Ishikawa (cell line): Measurements from ENCODE around the gene SLC52A3.

ENCODE experiments used
- CEBPB ChIP-seq: IDR thresholded peaks from 2 replicates; pipeline ENCODE4 v1.6.1; 2012
- RAD21 ChIP-seq: IDR thresholded peaks from 2 replicates; pipeline ENCODE4 v1.6.1; 2012; ENCODE audit warnings: low read depth
- TAF1 ChIP-seq: IDR thresholded peaks from 2 replicates; pipeline ENCODE4 v1.6.1; 2012; ENCODE audit warnings: low read depth, mild to moderate bottlenecking
- TF ChIP-seq, protein P1 (sequence below): IDR thresholded peaks from 2 replicates; pipeline ENCODE4 v1.6.1; 2012; ENCODE audit warnings: low read depth, mild to moderate bottlenecking

DNA sequence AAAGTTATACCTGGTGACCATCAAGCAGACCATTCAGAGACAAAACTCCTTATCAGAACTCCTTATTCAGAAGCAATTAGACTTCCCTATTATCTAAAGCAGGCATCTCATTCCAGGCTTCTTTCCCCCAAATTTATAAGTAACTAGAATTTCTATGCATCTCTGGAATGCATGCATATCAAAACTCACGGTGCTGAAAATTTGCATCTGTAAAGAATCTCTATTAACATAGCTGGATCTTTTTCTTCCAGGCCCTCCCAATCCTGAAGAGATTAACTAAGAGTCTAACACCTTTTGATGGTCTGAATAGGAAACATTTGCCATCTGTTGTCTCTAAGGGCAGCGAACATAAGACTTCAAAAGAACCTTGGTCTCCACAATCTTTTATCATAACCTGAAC is 22.8 kb upstream of the SLC52A3 start:
- no peak for TF ChIP-seq RAD21
- TF ChIP-seq, protein P1, sequence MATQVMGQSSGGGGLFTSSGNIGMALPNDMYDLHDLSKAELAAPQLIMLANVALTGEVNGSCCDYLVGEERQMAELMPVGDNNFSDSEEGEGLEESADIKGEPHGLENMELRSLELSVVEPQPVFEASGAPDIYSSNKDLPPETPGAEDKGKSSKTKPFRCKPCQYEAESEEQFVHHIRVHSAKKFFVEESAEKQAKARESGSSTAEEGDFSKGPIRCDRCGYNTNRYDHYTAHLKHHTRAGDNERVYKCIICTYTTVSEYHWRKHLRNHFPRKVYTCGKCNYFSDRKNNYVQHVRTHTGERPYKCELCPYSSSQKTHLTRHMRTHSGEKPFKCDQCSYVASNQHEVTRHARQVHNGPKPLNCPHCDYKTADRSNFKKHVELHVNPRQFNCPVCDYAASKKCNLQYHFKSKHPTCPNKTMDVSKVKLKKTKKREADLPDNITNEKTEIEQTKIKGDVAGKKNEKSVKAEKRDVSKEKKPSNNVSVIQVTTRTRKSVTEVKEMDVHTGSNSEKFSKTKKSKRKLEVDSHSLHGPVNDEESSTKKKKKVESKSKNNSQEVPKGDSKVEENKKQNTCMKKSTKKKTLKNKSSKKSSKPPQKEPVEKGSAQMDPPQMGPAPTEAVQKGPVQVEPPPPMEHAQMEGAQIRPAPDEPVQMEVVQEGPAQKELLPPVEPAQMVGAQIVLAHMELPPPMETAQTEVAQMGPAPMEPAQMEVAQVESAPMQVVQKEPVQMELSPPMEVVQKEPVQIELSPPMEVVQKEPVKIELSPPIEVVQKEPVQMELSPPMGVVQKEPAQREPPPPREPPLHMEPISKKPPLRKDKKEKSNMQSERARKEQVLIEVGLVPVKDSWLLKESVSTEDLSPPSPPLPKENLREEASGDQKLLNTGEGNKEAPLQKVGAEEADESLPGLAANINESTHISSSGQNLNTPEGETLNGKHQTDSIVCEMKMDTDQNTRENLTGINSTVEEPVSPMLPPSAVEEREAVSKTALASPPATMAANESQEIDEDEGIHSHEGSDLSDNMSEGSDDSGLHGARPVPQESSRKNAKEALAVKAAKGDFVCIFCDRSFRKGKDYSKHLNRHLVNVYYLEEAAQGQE = no peak
- TF ChIP-seq TAF1 = no peak
- no peak for TF ChIP-seq CEBPB
